MCF 10A (cell line): ENCODE results near the gene DRAXIN. TPM values are rescaled to one million over a fixed set of nuclear protein-coding genes. Genes with fewer than 3 reads are reported as not detected.

Source experiments
- BruUV-seq: library from RNA; stranded (reverse); fragments of 400-500 nt; replicated peaks from 2 replicates; lab custom pipeline; 2021; lab: Mats Ljungman, UMichigan
- CTCF ChIA-PET: fragments of 300-600 bp; sonication (Branson Sonifier 250); formaldehyde crosslinking; extraction: SDS; loops from one replicate; lab custom pipeline; 2021; ENCODE audit warnings: antibody characterized with exemption, inconsistent platforms; lab: Yijun Ruan, JAX
- POLR2A ChIA-PET: fragments of 300-600, 350-650 bp; sonication (Branson Sonifier 250); formaldehyde crosslinking; extraction: SDS; loops from one replicate; lab custom pipeline; 2020; ENCODE audit warnings: antibody characterized with exemption, inconsistent platforms; lab: Yijun Ruan, JAX
- DNase-seq: peaks from one replicate; pipeline ENCODE4 v3.0.0-alpha.2; 2018; ENCODE audit not compliant: unreplicated experiment
- H3K27ac Mint-ChIP-seq: one replicate; pipeline ENCODE4 v1.8.0; 2022; ENCODE audit warnings: mild to moderate bottlenecking, low read depth, mixed read lengths; ENCODE audit not compliant: unreplicated experiment
- H3K27me3 Mint-ChIP-seq: one replicate; pipeline ENCODE4 v1.8.0; 2022; ENCODE audit warnings: mixed read lengths; ENCODE audit not compliant: insufficient read depth, unreplicated experiment
- H3K36me3 Mint-ChIP-seq: one replicate; pipeline ENCODE4 v1.8.0; 2022; ENCODE audit warnings: mild to moderate bottlenecking, moderate library complexity, mixed read lengths; ENCODE audit not compliant: insufficient read depth, unreplicated experiment
- H3K4me1 Mint-ChIP-seq: one replicate; pipeline ENCODE4 v1.8.0; 2022; ENCODE audit warnings: mixed read lengths; ENCODE audit not compliant: insufficient read depth, unreplicated experiment
- H3K4me3 Mint-ChIP-seq: one replicate; pipeline ENCODE4 v1.8.0; 2022; ENCODE audit warnings: mild to moderate bottlenecking, moderate library complexity, mixed read lengths; ENCODE audit not compliant: unreplicated experiment
- H3K9me3 Mint-ChIP-seq: one replicate; pipeline ENCODE4 v1.8.0; 2022; ENCODE audit warnings: mixed read lengths; ENCODE audit not compliant: unreplicated experiment
- CTCF ChIP-seq: fragments of 200-600 bp; IDR thresholded peaks from one replicate; pipeline ENCODE4 v1.8.0; 2022; ENCODE audit warnings: antibody characterized with exemption, mild to moderate bottlenecking; ENCODE audit not compliant: unreplicated experiment
- intact Hi-C: fragments of 100-400 bp; cut with micrococcal nuclease; formaldehyde crosslinking; loops from 2 replicates; pipeline ENCODE4 v1.14.1; 2022
- total RNA-seq: library from RNA; stranded (reverse); gene quantifications from 2 replicates; pipeline ENCODE4 v1.2.3, GENCODE V29; 2022

Gene DRAXIN
- total RNA-seq, 1 experiment from 2014 or later: 0.07 TPM

GRCh38 chr1:11746092-11746491, 54.6 kb downstream of the DRAXIN start:
- ChIA-PET POLR2A (interaction anchor here (1.3 kb wide), 1 partner anchor 9 kb away, joined by 7 read pairs; no protein-coding TSS in a partner anchor), CTCF (interaction anchor here (0.7 kb wide), 1 partner anchor 10 kb away, joined by 4 read pairs; no protein-coding TSS in a partner anchor)
- DNase-seq: peak; percentile 21
- peaks cover 21% of the 10 kb centered on the region for H3K4me1 Mint-ChIP-seq
- no peaks in the 10 kb centered on the region for H3K9me3 Mint-ChIP-seq
- peaks cover 55% of the 10 kb centered on the region for H3K36me3 Mint-ChIP-seq
- BruUV-seq: no TSS peak
- TF ChIP-seq CTCF: no peak
- H3K27me3 Mint-ChIP-seq: no peaks in the 10 kb centered on the region
- H3K4me3 Mint-ChIP-seq: no peak overlapping the region
- no peak overlapping the region for H3K27ac Mint-ChIP-seq
- intact Hi-C loops: no loop called here

- no peak overlapping the region for H3K4me3 Mint-ChIP-seq
- ChIA-PET POLR2A (interaction anchor here (1.9 kb wide), 1 partner anchor 10 kb away, joined by 4 read pairs; no protein-coding TSS in a partner anchor), CTCF (interaction anchor here (0.6 to 0.7 kb wide), 2 partner anchors 46 to 254 kb away, joined by 3 read pairs; no protein-coding TSS in a partner anchor)
- no peak overlapping the region for H3K27ac Mint-ChIP-seq
- no TSS peak for BruUV-seq
- TF ChIP-seq CTCF: no peak
- no peak for DNase-seq
- H3K27me3 Mint-ChIP-seq: no peaks in the 10 kb centered on the region
- peaks cover 21% of the 10 kb centered on the region for H3K4me1 Mint-ChIP-seq
- no peaks in the 10 kb centered on the region for H3K9me3 Mint-ChIP-seq
- intact Hi-C loops: no loop called here
- H3K36me3 Mint-ChIP-seq: peaks cover 55% of the 10 kb centered on the region
These were observed 55.4 kb downstream of the DRAXIN start for GRCh38 chr1:11746795-11747487.

- Mint-ChIP-seq H3K27ac (no peak overlapping the region), H3K4me3 (no peak overlapping the region)
These were observed 57.0 kb downstream of the DRAXIN start for GRCh38 chr1:11748294-11749202.

More at GRCh38 chr1:11748294-11749202, 57.0 kb downstream of the DRAXIN start:
- BruUV-seq: no TSS peak
- Mint-ChIP-seq H3K4me1 (peaks cover 21% of the 10 kb centered on the region), H3K36me3 (peaks cover 43% of the 10 kb centered on the region), H3K27me3 (no peaks in the 10 kb centered on the region), H3K9me3 (no peaks in the 10 kb centered on the region)
- POLR2A ChIA-PET: interaction anchor here (0.9 to 1.9 kb wide), 2 partner anchors 12 to 60 kb away, joined by 4 read pairs; no protein-coding TSS in a partner anchor
- intact Hi-C loops: no loop called here
- CTCF ChIA-PET: interaction anchor here (0.7 kb wide), 1 partner anchor 39 kb away, joined by 3 read pairs; no protein-coding TSS in a partner anchor
- TF ChIP-seq CTCF: no peak
- DNase-seq: no peak
